MG63 (cell line): ENCODE results near the gene DMXL2. TPM values are rescaled to one million over a fixed set of nuclear protein-coding genes. Genes with fewer than 3 reads are reported as not detected.

ENCODE experiments used
- DNase-seq: peaks from one replicate; pipeline ENCODE4 v3.0.0-alpha.2; 2020
- H3K27me3 ChIP-seq: fragments of 250-450 bp; sonication (Bioruptor Pico); 2 replicates; pipeline ENCODE4 v1.5.1; 2020; ENCODE audit warnings: mild to moderate bottlenecking, moderate library complexity
- H3K36me3 ChIP-seq: fragments of 250-450 bp; sonication (Bioruptor Pico); 2 replicates; pipeline ENCODE4 v1.5.1; 2020; ENCODE audit warnings: mild to moderate bottlenecking, moderate library complexity
- H3K4me3 ChIP-seq: fragments of 250-450 bp; sonication (Bioruptor Pico); 2 replicates; pipeline ENCODE4 v1.5.1; 2020; ENCODE audit warnings: mild to moderate bottlenecking, moderate library complexity
- H3K9me3 ChIP-seq: fragments of 250-450 bp; sonication (Bioruptor Pico); 2 replicates; pipeline ENCODE4 v1.5.1; 2020; ENCODE audit warnings: mild to moderate bottlenecking, moderate library complexity
- total RNA-seq: library from RNA; depleted of rRNA; stranded (reverse); fragments of >200 nt; shearing (Covaris generic); gene quantifications from 2 replicates; pipeline ENCODE4 v1.2.3, GENCODE V29; 2014; ENCODE audit warnings: low replicate concordance; rRNA removed

Gene DMXL2
- total RNA-seq, 1 experiment from 2014 or later, result 6.6 TPM

DNA sequence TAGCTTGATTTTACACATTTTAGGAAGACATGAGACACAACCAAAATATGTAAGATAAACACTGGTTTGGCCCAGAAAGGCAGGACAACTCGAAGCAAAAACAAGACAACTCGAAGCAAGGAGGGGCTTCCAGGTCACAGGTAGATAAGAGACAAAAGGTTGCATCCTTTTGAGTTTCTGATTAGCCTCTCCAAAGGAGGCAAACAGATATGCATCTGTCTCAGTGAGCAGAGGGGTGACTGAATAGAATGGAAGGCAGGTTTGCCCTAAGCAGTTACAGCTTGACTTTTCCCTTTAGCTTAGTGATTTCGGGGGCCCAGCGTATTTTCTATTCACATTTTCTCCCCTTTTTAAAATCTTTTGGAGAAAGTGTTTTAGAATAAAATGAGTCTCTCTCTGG, 206.4 kb downstream of the DMXL2 start:
- DNase-seq, result no peak
- Histone ChIP-seq H3K9me3 (no peaks in the 10 kb centered on the region), H3K36me3 (no peaks in the 10 kb centered on the region), H3K4me3 (no peak overlapping the region), H3K27me3 (no peaks in the 10 kb centered on the region)

- no peaks in the 10 kb centered on the region for H3K27me3 ChIP-seq
- no peak overlapping the region for H3K4me3 ChIP-seq
- no peaks in the 10 kb centered on the region for H3K36me3 ChIP-seq
- no peaks in the 10 kb centered on the region for H3K9me3 ChIP-seq
- DNase-seq, result no peak
Observed at GRCh38 chr15:51414256-51414860, 208.2 kb downstream of the DMXL2 start.

GRCh38 chr15:51405693-51406523, 216.7 kb downstream of the DMXL2 start:
- Histone ChIP-seq H3K27me3 (peaks cover 3% of the 10 kb centered on the region; the same call in 1 of the 2 replicates), H3K36me3 (no peaks in the 10 kb centered on the region), H3K9me3 (no peaks in the 10 kb centered on the region), H3K4me3 (no peak overlapping the region)
- no peak for DNase-seq

- no peak for DNase-seq
- H3K36me3 ChIP-seq, result no peaks in the 10 kb centered on the region
- peaks cover 3% of the 10 kb centered on the region; the same call in 1 of the 2 replicates for H3K27me3 ChIP-seq
Observed at GRCh38 chr15:51403946-51404695, 218.4 kb downstream of the DMXL2 start.

GRCh38 chr15:51403072-51403878, 219.3 kb downstream of the DMXL2 start:
- H3K9me3 ChIP-seq, result no peaks in the 10 kb centered on the region
- H3K27me3 ChIP-seq, result peaks cover 3% of the 10 kb centered on the region; the same call in 1 of the 2 replicates
- DNase-seq, result no peak
- no peaks in the 10 kb centered on the region for H3K36me3 ChIP-seq
- no peak overlapping the region for H3K4me3 ChIP-seq

More at GRCh38 chr15:51403946-51404695, 218.4 kb downstream of the DMXL2 start:
- no peaks in the 10 kb centered on the region for H3K9me3 ChIP-seq
- no peak overlapping the region for H3K4me3 ChIP-seq

DNA sequence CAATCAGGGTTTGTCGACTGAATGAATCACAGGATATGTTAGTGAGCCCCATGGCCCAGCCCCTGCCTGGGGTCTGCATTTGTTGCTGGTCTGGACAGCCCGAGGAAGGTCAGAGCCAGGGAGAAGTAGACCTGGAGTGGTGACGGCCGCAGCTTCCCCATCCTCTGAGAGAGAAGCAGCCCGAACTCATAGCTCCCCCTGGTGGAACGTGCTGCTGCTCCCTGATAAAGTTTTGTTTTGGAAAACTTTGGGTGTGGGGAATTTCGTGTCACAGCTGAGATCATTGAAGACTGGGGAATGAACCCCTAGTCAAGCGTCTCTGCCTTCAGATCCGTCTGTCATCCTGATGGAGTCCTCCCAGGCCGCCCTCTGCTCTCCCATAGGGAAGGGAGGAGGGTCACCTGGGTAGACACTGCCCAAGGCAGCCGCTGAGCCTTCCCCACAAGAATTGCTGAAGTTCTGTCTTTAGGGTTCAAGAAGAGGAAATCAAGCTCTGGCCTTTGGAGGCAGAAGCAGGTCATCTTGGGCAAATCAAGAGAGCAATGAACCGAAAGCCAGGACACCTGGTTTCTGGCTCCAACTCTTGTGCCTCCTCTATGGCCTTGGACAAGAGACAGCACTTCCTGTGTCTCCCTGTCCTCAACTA, 220.6 kb downstream of the DMXL2 start:
- Histone ChIP-seq H3K9me3 (no peaks in the 10 kb centered on the region), H3K4me3 (no peak overlapping the region), H3K36me3 (no peaks in the 10 kb centered on the region), H3K27me3 (peaks cover 3% of the 10 kb centered on the region; the same call in 1 of the 2 replicates)
- DNase-seq, result peak; percentile 27

- DNase-seq, result no peak
- no peak overlapping the region for H3K4me3 ChIP-seq
- peaks cover 3% of the 10 kb centered on the region; the same call in 1 of the 2 replicates for H3K27me3 ChIP-seq
Observed at GRCh38 chr15:51401051-51401780, 221.4 kb downstream of the DMXL2 start.

GRCh38 chr15:51398626-51399025, 223.9 kb downstream of the DMXL2 start:
- no peak for DNase-seq
- Histone ChIP-seq H3K4me3 (no peak overlapping the region), H3K36me3 (no peaks in the 10 kb centered on the region), H3K27me3 (no peaks in the 10 kb centered on the region; the same call in 1 of the 2 replicates), H3K9me3 (no peaks in the 10 kb centered on the region)

More at GRCh38 chr15:51401051-51401780, 221.4 kb downstream of the DMXL2 start:
- Histone ChIP-seq H3K36me3 (no peaks in the 10 kb centered on the region), H3K9me3 (no peaks in the 10 kb centered on the region)

Other genes with a start within 250 kb of the DMXL2 start
- gene SCG3, start 58.7 kb upstream of the DMXL2 start, total RNA-seq, result not detected in 2 replicates
- gene LYSMD2, start 114.9 kb upstream of the DMXL2 start, total RNA-seq, result 23.3 and 25.2 TPM in 2 replicates
- 1.3 and 1.4 TPM in 2 replicates for gene TMOD2, start 128.8 kb upstream of the DMXL2 start, total RNA-seq
- gene TMOD3, start 206.9 kb upstream of the DMXL2 start, total RNA-seq, result 37.8 and 40.6 TPM in 2 replicates